ENCODE results near the gene UBE3B.

The UBE3B gene

DNA sequence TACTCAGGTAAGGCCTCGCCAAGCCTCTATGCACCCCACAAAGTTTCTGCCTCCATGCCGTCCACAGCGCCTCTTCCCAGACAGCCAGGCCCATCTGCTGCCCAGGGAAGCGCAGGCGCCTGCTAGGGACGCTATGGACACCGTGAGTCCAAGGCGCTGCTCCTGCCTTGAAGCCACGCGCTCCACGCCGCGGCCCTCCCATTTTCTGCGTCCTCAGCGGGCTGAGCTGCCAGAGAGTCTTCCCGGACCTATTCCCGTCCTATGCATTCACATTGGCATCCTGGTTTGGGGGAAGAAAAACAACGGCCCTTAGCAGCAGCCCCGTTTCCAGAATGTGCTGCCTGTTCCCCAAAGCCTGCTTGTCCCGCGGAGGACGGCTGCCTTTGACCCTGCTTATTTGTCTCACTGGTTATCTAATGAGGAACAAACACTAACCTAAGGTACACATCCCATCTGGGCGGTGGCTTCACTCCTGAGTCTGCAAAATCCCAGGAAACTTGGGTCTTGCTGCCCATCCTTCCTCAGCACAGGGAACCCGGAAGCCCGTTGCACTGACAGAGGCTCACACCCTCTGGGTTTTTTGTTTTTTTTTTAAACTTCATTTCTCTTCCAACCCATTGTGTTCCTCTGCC, 57.9 kb downstream of the UBE3B start:
- DNase-seq = no peak

DNA sequence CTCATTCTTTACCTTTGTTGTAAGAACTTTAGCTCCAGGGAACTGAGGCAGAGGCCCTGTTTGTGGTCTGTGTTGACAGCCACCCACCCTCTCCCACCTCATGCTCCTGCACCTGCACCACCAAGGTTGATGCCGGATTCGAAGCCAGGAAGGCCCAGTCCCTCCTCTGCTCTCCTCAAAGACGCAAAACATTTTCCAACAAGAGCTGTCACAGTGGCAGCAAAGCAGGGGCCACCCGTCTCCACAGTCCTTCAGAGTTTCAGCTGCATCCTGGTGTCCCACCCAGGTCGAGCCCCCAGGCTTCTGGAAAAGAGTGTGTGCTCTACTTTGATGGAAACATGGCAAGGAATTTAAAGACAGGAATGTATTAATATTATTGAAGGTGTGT, 58.4 kb downstream of the UBE3B start:
- no peak for DNase-seq

DNA sequence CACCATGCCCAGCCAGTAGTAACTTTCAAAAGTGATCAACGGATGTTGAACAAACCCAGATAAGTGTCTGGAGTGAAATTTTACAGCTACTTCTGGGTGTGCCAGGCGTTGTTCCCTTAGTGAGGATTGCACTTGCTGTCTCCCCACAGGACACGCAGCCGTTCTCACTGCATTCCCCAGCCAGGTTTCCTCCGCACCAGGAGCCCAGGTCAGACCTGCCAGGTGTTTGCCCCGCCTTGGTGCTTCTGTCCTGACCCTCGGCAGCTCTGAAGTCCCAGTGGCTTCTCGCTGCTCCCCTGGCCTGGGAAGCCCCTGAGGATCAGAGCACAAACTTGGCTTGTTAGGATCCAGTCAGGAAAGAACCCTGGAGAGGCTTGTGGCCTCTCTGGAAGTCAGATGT, 59.7 kb downstream of the UBE3B start:
- DNase-seq = no peak

DNA sequence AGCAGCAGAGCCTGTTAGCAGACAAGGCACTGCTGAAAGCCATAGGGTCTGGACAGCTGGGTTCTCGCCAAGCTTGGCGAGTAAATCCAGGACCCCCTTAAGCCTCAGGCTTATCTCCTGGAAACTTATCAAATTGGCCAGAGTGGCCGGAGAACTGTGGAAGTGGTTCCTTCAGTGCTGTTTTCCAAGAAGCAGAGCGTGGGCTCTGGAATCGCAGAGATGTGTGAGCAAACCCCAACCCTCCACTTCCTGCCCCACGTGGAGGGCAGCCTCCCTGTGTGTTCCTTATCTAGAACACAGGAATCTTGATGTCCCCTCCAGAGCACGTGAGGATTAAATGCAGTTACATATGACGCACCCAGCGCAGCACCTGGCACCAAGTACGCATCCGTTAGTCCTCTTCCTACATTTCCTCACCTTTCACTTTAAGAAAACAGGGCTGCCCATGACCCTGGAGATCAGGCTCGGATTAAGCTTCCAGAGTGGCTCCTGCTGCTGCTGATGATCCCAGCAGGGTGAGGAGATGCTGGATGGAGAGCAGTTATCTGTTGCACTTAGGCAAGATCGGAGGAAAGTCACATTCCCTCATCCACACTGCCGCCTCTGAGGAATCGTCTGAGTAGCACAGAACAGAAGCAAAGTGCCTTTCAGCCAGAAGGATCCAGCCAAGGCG, 60.9 kb downstream of the UBE3B start:
- DNase-seq = no peak

DNA sequence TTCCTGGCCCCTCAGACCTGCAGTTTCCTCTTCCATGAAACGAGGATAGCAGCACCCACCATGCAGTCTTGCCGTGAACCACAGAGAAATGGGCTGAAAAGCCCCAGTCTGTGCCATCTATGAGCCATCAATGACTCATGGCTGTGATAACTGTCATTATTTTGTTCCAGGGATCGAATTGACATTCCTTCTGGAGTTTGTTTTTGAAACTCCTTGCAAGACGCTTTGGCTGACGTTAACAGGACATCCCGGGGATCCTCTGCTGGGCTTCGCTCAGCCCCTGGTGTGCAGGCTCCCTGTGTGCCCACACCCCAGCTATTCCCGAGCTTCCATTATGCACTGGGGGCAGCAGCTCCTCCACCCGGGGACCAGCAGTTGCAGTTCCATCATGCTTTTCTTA, 62.1 kb downstream of the UBE3B start:
- DNase-seq = no peak

DNA sequence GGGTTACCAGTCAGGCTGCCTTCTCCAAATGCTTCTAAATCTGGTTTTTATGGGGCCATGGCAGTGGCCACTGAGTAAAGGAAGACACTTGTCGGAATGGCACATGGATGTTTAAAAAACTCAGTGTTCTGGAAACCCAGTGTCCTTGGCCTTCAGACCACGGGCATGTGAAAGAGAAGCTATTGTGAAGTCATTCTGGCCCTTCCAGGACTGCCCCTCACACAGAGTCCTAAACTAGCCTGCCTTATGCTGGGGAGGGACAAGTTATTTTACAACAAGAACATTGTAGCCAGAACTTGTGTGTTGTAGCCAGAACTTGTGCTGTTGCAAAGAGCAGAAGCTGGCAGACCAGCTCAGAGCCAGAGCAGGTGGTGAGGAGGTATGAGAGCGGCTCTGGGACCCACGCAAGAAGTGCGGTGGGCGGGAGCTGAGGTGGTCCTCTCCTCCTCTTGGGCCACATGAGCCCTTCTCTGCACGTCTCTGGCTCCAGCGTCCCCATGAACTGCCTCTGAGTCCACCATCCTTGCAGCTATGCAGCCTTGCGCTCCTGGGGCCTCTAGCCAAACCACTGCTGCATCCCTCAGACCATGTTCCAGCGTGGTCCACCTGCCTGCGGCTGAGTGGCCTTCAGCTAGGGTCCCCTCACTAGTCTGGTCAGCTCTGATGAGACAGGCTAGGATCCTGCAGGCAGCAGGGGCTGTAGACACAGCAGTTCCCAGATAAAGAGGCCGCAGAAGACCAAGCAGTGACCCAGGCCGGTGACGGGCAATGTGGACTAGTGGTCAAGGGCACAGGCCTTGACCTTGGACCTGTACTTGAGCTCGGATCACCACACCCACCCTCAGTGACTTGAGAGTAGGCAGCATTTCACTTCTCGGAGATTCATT, 63.3 kb downstream of the UBE3B start:
- DNase-seq = no peak

DNA sequence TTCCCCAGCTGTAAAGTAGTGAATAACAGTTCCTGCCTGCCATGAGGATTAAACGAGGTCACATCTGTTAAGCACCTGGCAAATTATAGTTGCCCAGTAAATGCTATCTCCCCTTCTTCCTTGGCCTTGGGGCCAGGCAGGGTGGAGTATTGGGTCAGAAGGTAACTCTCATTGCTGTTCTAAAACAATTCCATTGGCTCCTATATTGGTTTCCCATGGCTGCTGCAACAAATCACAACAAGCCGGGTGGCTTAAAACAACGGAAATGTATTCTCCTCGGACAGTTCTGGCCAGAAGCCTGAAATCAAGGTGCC, 63.9 kb downstream of the UBE3B start:
- DNase-seq = no peak

DNA sequence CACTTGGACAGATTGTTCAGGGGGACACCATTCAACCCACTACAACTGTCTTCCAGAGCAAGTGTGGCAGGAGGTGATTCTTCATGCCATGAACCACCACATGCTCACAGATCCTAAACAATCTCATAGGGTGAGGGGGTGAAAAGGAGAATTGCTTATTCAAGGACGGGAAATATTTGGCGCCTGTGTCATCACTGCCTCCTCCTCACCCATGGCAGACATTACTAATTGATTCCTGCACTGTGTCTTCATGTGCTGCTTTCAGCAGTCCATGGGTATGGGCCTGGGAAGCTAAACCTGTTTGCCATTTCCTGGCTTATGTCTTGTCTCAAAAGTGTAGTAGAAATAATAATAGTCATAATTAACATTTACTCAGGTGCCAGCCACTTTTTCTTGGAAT, 64.6 kb downstream of the UBE3B start:
- no peak for DNase-seq

DNA sequence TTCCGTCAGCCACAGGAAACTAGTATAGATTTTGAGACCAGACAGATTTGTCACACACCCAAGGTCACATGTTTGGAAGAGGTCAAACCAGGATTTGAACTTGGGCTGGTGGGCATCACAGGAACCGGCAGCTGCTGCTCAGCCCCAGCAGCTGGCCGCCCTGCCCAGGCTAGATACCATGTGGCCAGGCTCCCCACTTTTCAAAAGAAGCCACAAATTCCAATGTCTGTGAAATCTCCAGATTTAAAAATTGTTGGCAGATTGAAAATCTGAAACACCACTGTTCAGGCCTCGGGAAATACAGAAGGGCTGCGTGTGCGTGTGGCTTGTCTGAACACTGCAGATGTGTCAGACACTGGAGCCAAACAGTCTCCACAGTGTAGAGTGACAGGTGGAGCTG, 65.4 kb downstream of the UBE3B start:
- no peak for DNase-seq

DNA sequence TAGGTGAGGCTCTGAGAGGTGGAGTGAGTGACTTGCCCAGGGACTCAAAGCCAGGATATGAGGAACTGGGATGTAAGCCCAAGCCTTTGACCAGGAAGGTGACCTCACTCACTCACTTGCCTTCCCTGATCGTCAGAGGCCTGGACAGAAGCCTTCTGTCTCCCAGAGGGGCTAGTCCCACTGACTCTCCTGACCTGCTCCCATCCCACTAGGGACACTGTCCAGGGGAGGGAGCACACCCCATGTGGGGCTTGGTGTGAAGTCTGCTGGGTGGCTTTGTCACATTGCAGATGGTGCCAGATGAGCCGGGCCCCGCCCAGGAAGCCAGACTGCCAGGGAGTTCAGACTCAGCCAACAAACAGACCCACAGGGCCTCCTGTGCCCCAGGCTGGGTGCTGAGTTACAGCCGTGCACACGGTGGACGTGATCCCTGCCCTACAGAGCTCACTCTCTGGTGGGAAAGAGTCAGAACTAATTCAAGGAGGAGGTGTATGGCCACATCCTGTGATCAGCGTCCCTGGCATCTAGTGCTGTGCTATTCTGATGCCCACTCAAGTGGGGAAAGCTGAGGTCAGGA, 67.6 kb downstream of the UBE3B start:
- DNase-seq = no peak

DNA sequence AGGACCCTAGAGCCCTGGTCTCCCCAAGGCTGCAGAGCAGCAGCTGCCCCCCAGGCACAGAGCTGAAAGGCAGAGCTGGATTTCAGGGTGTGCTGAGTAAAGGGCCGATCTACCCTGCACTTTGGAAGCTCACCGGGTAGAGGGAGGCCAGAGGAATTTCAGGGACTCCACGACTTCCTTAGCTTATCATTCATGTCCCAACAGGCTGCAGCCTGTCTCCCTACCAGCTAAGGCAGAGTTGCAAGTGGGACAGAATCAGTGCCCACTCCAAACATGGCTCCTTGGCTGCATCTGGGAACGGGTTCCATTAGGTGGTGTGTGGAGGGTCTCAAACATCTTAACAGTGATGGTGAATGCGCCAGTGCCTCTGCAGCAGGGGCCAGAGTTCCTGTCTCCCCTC, 68.4 kb downstream of the UBE3B start:
- no peak for DNase-seq

DNA sequence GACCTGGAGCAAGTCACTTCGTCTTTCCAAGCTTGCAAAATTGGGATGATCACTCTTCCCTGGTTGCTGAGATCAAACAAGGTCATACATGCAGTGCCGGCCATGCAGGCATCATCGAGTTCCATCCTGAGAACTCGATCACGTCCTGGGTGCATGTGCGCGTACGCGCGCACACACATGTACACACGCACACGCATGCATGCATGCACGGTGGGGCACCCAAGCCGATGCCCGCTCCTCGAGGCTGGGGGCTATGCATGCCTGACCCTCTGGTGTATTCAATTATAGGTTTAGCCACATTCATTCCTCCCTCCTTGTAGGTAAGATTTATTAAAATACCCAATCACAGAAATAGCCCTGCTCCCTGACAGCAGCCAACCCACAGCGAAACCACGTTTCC, 69.9 kb downstream of the UBE3B start:
- no peak for DNase-seq

DNA sequence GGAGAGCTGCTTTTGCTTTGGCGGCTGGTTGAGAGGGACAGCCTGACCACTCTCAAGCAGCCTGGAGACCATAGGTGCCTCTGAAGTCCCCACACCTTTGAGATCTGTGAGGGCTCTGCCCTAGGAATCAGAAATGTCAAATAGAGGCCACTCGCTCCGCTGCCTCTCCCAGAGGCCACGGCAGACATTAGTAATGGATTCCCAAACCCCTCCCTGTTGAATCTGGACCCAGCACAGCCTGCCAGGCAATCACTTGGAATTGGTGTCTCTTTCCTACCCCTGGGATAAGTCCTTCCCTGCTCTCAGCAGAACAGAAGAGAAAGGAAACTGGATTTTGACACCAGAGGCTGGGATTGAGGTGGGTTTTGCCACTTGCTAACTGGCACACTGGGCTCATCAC, 70.8 kb downstream of the UBE3B start:
- DNase-seq = no peak

DNA sequence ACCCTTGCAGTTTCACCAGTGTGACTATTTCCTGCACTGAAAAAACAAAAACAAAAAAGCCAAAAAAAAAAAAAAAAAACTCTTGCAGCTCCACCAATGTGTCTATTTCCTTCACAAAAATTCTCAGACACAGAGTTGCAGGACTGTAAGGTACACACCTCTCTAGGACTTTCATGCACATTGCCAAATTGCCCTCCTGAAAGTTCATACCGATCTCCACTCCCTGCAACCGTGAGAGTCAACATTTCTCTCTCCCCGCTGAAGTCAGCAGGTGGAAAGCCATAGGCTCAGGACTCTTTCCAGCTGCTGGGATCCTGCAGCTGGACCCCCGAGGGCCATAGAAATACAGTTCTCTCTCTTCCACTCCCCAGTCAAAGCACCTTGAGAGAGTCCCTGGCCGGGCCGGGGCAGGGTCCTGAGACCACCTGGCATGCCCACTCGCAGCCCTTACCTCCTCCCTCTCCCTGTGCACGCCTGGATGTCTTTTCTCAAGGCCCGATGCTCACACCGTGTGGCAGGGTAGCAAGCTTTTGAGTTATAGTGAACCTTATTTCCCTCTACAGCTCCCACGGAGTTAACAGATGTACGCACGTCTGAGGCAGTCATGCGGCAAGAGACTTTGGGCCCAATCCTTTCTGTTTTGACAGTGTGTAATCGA, 72.3 kb downstream of the UBE3B start:
- DNase-seq = no peak

DNA sequence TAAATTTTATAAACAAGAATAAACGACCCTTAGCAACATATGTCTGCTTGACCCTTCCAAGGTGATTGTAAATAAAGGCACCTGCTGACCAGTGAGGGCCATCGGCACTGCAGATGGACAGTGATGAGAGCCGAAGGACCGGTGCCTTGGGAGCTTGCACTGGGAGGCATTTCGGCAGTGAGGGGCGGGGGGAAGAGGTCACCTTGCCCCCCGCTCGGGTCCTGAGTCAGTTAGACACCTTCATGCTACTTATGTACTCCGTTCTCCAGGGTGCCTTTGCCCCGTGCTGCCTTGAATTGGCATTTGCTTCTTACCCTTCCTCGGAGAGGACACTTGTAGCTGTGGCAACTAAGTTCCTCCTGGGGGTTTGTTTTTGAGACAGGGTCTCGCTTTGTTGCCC, 72.8 kb downstream of the UBE3B start:
- no peak for DNase-seq

DNA sequence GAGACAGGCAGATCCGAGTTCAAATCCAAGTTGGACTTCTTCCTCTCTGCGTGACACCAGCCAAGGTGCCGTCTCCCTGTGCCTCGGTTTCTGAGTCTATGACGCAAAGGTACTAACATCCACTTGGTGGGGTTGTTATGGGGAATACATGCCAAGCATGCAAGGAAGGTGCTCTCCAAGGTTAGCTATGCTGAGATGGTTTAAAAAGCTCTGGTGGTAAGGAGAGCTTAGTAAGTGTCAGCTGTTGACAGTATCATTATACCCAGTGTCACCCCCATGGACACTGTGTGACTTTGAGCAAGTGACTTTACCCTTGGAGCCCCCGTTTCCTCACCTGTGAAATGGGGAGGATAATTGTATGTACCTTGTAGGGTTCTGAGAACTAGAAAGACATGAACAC, 73.7 kb downstream of the UBE3B start:
- no peak for DNase-seq

DNA sequence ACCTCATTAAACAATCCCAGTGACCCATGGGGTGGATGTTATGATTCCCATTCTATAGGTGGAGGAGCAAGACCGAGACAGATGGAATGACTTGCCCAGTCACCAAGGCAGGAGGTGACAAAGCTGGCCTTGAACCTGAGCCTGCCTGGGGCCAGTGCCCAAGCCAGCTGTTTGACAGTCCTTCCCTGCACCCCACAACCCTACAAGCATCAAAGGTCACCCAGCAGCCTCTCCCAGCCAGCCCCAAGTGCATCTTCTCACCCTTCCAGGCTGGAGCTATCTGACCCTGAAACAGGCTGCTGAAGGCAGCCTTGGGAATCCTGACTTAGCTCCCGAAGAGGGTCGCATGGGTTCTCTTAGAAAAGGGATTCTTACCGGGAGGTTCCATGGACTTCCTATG, 75.5 kb downstream of the UBE3B start:
- no peak for DNase-seq

DNA sequence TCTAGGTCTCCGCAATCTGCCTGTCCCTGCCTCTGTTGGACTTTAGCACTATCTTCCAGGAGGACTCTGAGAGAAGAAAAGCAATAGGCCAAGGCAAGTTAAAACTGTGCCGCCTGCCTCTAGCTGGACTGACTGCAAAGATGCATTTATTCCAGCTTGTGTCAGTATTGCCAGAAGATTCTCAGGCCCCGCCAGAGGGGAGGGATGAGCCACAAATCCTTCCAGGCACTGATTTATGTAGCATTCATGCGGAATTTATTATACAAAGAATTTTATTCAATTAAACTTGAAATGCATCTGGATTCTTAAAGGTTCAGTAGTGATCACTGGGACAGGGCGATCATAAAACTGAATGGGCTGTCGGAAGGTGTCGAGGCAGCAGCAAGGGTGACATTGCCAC, 76.0 kb downstream of the UBE3B start:
- no peak for DNase-seq

DNA sequence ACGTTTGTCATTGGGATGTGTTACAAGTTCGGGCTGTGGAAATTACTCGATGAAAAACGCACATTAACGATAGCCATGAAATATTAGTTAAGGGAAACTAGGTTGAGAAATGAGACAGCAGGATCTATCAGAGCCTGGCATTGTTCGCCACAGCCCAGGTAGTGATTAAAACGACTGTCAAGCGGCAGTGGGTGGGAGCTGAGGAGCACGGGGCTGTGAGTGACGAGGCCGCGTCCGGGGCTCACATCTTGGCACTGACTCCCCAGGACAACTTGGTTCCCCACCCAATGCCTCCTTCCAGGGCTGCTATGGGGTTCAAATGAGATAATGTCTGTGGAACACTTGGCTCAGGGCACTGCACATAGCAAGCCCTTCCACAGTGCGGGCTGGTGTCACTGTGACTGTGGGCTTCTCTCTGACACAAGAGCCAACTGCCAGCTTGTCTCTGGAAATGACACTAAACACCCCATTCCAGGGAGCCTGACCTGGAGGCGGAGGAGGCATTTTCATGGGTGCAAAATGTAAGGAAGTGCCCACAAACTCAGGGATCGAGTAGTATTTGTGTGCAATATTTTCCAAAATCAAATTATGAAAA, 76.6 kb downstream of the UBE3B start:
- no peak for DNase-seq

DNA sequence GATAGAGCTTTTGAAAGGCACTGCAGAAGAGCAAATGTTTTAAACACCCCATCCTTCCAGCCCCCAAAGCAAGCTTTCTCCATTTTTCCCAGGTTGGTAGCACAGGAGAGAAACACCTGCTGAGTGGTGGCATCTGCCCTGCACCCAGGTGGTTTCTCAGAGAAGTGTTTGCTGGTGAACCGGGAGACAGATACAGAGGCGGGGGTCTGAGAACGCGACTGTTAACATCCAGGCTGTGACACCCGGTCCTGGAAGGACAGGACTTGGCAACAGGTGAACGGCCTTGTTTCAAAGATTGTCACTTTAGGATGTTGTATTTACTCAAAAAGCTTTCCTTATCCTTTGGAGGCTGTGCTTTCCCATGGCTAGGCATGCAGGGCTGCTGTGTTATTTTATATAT, 77.3 kb downstream of the UBE3B start:
- no peak for DNase-seq

DNA sequence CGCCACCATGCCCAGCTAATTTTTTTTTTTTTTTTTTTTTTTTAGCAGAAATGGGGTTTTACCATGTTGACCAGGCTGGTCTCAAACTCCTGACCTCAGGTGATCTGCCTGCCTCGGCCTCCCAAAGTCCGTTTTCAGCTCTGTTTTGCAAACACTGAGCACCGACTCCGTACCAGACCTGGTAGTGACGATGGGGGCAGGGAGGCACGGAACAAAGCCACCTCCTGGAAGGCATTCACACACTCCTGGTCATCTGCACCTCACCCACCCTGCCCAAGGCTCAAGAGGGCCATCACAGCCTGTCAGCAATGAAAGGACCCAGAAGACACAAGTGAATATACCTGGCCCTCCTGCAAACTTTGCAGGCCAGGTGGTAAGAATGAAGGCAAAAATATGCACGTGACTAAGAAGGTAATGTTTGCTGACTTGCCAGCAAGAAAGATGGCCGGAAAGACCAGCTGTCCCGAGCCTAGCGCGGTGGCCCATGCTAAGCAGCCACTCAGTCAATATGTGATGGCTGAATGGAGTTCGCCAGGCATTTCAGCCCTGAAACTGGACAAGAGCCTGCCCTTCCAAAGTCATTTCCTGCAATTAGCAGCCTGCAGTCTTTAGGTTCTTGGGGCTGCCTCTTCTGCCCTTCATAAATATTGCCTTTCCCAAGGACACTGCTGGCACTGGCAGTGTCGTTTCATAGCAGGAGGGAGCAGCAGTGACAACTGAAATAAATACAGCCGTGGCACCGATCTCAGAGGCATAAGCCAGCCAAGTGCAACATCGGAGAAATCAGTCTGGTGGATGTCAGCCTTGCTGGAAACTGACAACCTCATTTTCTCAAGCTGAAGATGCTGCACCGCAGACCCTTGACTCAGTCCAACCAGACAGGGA, 78.2 kb downstream of the UBE3B start:
- no peak for DNase-seq

DNA sequence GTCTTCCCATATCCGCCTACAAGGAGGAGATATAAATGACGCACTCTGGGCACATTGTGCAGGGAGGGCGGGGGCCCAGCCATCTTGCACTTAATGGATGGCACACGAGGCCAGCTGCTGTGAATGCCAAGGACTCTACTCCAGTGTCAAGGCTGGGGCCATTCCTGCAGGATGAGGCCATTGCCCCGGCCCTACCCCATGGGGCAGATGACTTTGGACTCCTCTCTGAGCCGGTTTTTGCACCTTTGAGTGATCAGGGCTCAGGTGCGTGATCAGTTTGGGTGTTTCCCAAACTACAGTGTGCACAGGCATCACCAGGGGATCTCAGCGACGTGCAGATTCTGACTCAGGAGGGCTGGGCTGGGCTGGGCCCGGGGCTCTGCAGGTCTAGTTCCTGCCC, 79.8 kb downstream of the UBE3B start:
- no peak for DNase-seq
